ENCODE data around the gene VAV2.

VAV2 gene

GRCh38 chr9:133870598-133871595 is 121.2 kb downstream of the VAV2 start:
- DNase-seq: no peak

DNA sequence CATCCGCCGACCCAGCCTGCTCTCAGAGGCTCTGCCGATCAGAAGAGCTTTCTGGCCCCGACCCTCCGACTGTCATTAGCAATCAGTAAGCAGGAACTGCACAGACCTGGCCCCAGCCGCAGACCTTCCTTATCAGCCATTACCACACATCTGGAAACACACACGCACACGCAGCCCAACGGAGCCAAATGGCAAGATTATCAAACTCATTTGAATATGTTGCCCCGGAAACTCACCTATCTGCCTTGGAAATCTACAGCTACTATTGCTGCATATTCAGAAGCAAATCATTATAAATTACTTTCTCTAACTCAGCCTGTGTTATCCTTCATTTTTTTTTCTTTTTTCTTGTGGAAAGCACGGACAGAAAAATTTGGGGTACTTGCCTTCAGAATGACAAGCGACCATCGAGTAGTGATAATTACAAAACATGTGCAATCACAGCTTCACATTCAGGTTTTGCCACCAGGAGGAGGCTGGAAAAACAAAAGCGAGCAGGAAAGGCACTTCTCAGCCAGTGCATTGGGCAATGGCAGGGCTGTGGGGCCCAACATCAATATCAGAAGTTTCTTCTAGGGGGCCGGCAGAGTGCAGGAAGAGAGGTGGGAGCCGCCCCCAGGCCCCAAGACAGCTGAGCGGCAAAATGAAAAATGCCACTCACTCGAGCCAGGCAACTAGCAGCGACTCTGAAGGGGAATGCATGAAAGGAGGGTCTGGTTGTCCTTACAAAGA is 122.3 kb downstream of the VAV2 start:
- peak; percentile 14 for DNase-seq

DNA sequence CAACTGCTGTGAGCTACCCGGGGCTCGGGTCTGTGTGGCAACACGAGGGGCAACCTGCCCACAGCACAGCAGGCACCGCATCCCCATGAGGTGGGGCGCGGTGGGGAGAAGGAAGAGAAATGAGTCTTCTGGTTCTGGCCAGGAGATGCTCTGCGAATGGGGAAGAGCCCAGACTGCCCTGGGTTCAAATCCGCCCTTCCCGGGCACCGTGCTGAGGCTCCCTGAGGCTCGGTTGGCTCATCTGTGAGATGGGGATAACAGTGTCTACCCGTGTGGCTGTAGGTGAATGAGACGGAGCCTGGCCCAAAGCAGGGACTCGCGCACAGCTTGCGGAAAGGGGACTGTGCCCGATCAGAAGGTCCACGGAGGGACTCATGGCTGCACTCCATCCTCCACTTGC is 123.9 kb downstream of the VAV2 start:
- DNase-seq: no peak

DNA sequence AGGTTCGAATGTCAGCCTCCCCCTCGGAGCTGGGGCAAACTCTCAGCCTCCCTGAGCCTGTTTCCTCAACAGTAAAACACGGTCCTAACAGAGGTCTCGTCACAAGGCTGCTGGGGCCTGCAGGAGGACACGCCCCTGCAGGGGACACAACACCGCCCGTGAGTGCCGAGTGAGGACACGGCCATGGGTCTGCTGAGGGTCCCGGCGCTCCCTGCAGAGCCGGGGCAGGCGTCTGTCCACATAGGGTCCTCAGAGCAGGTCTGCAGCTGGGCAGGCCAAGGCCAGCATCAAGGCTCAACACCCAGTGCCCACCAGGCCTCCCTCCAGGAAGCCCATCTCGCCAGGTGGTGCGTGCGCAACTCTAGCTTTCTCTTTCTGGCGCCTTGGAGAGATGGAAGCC is 125.2 kb downstream of the VAV2 start:
- DNase-seq: no peak

DNA sequence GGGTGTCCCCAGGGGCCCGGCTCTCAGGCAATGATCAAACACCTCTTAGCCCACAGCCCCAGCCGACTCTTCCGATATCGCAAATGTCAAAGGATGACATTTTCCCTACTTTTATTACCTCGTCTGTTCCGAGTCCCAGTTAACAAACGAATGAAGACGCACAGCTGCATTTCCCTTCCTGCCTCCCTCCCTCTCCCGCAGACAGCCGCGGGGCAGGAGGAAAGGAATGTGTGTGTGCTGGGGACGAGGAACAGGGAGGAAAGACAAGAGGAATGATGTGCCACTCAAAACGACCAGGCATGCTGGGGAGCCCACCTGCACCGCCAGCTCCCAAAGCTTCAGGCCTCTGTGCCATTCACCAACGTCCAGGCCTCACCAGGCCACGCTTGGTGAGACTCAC is 128.1 kb downstream of the VAV2 start:
- no peak for DNase-seq

- no peak for DNase-seq
These were observed 128.9 kb downstream of the VAV2 start for GRCh38 chr9:133863257-133863592.

GRCh38 chr9:133862585-133863256 is 129.4 kb downstream of the VAV2 start:
- DNase-seq: no peak

GRCh38 chr9:133861692-133862091 is 130.4 kb downstream of the VAV2 start:
- no peak for DNase-seq

GRCh38 chr9:133861086-133861485 is 131.0 kb downstream of the VAV2 start:
- no peak for DNase-seq

DNA sequence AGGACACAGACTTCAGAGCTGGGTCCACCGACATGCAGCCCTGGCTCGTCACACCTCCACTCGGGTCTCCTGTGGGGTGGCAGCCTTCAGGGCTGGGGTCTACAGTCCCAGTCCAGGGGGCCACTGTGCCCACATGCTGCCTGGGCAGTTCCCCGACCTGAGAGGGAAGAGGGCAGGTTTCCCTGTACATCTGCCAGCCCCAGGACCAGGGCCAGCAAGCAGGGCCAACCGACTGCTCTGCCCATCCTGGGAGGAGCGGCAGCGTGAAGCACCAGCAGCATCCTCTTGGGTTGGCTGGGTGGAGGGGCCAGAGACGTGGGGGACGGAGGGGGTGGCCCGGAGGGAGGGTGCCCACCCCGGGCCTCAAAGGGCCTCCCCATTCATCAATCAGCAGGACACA is 133.4 kb downstream of the VAV2 start:
- no peak for DNase-seq

DNA sequence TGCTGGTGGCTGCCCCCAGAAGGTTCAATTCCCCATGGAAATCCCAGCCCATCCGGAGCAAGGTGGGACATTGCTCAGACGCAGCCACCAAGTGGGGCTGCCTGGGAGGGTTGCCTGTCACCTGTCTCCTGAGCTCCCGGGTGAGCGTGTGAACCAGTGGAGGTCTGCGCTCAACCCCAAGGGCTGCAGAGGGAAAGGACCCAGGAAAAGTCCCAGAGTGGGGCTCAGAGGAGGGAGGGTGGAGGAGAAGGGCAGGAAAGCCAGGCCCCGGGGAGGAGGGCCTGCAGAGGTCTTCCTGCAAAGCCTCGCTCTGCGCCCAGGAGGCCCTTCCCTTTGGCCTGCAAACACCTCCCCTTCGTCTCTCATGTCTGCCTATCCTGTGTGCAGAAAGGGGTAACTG is 134.5 kb downstream of the VAV2 start:
- no peak for DNase-seq

DNA sequence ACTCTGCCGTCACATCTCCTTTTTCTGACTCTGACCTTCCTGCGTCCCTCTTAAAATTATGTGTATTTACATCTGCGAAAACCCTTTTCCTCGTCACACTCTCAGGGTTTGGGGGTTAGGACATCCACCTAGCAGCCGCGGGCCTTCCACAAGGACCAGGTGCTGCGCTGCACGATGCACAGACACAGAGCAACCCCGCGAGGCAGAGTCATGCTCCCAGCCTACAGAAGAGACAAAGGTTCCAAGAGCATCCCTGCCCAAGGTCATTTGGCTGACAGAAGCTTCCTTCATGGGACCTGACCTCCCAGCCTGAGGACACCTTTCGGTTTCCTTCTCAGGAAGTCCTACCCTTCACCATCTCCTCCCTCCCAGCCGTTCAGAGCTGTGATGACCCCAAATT is 135.3 kb downstream of the VAV2 start:
- DNase-seq: no peak

GRCh38 chr9:133855802-133856521 is 136.2 kb downstream of the VAV2 start:
- no peak for DNase-seq

GRCh38 chr9:133855371-133855770 is 136.8 kb downstream of the VAV2 start:
- no peak for DNase-seq

- DNase-seq: no peak
These were observed 137.4 kb downstream of the VAV2 start for GRCh38 chr9:133854765-133855164.

DNA sequence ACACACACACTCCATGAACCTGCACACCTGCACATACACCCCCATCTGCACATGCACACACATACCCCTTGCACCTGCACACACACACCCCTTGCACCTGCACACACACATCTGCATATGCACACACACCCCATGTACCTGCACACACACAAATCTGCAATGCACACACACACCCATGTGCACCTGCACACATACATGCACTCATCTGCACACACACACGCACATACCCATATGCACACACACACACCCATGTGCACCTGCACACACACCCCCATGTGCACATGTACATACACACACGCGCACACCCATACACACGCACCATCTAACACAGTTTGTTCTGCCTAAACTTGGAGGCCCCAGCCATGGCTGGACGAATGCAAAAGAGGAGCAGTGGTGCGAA is 138.1 kb downstream of the VAV2 start:
- no peak for DNase-seq

- no peak for DNase-seq
These were observed 138.8 kb downstream of the VAV2 start for GRCh38 chr9:133853331-133853730.

DNA sequence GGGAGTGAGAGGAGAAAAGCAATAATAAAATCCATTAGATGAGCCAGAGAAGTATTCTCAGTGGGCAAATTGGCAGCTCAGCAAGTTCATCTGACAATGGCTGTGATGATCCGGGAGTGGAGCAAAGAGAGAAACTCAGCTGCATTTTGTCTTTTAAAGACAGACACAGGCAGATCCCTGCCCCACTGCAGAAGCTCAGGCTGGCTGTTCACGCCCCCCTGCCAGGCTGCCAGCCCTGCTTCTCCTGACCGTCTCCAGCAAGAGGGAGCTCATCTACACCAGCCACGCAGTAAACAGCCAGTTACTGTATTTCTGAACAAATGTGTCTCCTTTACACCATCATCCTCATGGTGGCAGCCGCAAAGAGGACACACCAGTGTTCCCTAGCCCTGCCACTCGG is 139.7 kb downstream of the VAV2 start:
- no peak for DNase-seq

DNA sequence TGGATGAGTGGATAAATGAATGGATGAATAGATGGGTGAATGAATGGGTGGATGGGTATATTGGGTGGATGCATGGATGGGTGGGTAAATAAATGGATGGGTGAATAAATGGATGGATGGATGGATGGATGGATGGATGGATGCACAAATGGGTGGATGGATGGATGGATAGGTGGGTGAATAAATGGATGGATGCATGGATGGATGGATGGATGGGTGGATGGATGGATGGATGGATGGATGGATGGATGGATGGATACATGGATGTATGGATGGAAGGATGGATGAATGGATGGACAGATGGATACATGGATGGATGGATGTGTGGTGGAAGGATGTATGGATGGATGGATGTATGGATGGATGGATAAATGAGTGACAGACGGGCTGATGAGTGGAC is 140.4 kb downstream of the VAV2 start:
- no peak for DNase-seq

DNA sequence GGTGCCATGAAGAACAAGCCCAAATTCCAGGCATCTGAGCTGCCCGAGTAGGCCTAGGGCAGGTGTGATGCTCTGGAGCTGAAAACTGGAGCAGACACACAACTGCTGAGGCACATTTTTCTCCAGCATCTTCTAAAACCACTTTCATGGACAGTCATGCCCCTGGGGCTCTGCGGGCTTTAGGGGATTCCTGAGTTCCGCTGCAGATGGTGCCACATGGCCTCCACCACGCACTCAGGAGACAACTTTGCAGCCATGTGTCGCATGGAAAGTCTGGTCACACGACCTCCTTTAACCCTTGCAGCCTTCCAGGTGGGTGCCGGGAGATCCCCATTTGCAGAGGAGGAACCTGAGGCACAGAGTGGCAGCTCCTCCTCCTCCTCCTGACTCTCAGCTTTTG is 141.2 kb downstream of the VAV2 start:
- no peak for DNase-seq

DNA sequence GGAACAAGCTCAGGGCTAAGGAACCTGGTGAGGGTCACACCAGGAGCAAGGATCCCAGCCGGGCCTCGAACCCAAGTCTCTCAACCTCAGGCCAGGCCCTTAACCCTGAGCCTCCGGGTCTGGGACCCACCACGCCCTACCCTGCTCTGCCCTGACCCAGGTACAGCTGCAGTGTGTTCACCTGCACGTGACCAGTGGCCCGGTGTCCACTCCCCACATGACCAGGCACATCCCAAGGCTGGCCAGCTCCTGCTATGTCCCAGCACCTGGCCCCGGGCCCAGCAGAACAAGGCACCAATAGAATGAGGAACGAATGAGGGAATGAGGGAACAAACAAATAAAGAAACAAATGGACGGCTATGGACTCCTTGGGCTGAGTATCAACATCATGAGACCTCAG is 142.0 kb downstream of the VAV2 start:
- DNase-seq: no peak

GRCh38 chr9:133849110-133849670 is 142.9 kb downstream of the VAV2 start:
- no peak for DNase-seq
